Activated naive CD8-positive, alpha-beta T cell (primary cell): ENCODE data around the gene MCTP1.

Source experiments
- H3K27ac Mint-ChIP-seq: one replicate; pipeline ENCODE4 v1.8.0; 2021; ENCODE audit warnings: mixed read lengths
- H3K27me3 Mint-ChIP-seq: one replicate; pipeline ENCODE4 v1.8.0; 2021; ENCODE audit warnings: mixed read lengths
- H3K36me3 Mint-ChIP-seq: one replicate; pipeline ENCODE4 v1.8.0; 2021; ENCODE audit warnings: mixed read lengths
- H3K4me1 Mint-ChIP-seq: one replicate; pipeline ENCODE4 v1.8.0; 2021; ENCODE audit warnings: low read depth, mixed read lengths
- H3K4me3 Mint-ChIP-seq: one replicate; pipeline ENCODE4 v1.8.0; 2021; ENCODE audit warnings: mild to moderate bottlenecking, mixed read lengths
- H3K9me3 Mint-ChIP-seq: one replicate; pipeline ENCODE4 v1.8.0; 2021; ENCODE audit warnings: low read depth, mixed read lengths

The MCTP1 gene

GRCh38 chr5:94885931-94886330 is 399.0 kb downstream of the MCTP1 start:
- Mint-ChIP-seq H3K36me3 (no peaks in the 10 kb centered on the region), H3K9me3 (no peaks in the 10 kb centered on the region), H3K4me3 (no peak overlapping the region), H3K27me3 (no peaks in the 10 kb centered on the region), H3K4me1 (no peaks in the 10 kb centered on the region), H3K27ac (no peak overlapping the region)

- H3K27ac Mint-ChIP-seq = no peak overlapping the region
- H3K4me1 Mint-ChIP-seq = no peaks in the 10 kb centered on the region
- H3K36me3 Mint-ChIP-seq = no peaks in the 10 kb centered on the region
- H3K9me3 Mint-ChIP-seq = no peaks in the 10 kb centered on the region
- H3K27me3 Mint-ChIP-seq = no peaks in the 10 kb centered on the region
- no peak overlapping the region for H3K4me3 Mint-ChIP-seq
Observed at GRCh38 chr5:94884311-94884710, 400.6 kb downstream of the MCTP1 start.

GRCh38 chr5:94872526-94872925 is 412.4 kb downstream of the MCTP1 start:
- Mint-ChIP-seq H3K4me1 (no peaks in the 10 kb centered on the region), H3K27me3 (no peaks in the 10 kb centered on the region), H3K9me3 (no peaks in the 10 kb centered on the region), H3K36me3 (no peaks in the 10 kb centered on the region), H3K27ac (no peak overlapping the region), H3K4me3 (no peak overlapping the region)

GRCh38 chr5:94870511-94871183 is 414.2 kb downstream of the MCTP1 start:
- Mint-ChIP-seq H3K27me3 (no peaks in the 10 kb centered on the region), H3K4me3 (no peak overlapping the region), H3K36me3 (no peaks in the 10 kb centered on the region), H3K27ac (no peak overlapping the region), H3K4me1 (no peaks in the 10 kb centered on the region), H3K9me3 (no peaks in the 10 kb centered on the region)

- H3K4me3 Mint-ChIP-seq = no peak overlapping the region
Observed at GRCh38 chr5:94869921-94870320, 415.0 kb downstream of the MCTP1 start.

GRCh38 chr5:94863951-94864350 is 420.9 kb downstream of the MCTP1 start:
- Mint-ChIP-seq H3K27me3 (no peaks in the 10 kb centered on the region), H3K36me3 (no peaks in the 10 kb centered on the region), H3K4me1 (no peaks in the 10 kb centered on the region), H3K27ac (no peak overlapping the region), H3K4me3 (no peak overlapping the region), H3K9me3 (no peaks in the 10 kb centered on the region)

More at GRCh38 chr5:94869921-94870320, 415.0 kb downstream of the MCTP1 start:
- no peaks in the 10 kb centered on the region for H3K36me3 Mint-ChIP-seq
- no peaks in the 10 kb centered on the region for H3K4me1 Mint-ChIP-seq
- no peaks in the 10 kb centered on the region for H3K9me3 Mint-ChIP-seq
- no peak overlapping the region for H3K27ac Mint-ChIP-seq
- H3K27me3 Mint-ChIP-seq = no peaks in the 10 kb centered on the region

- Mint-ChIP-seq H3K4me3 (no peak overlapping the region), H3K9me3 (no peaks in the 10 kb centered on the region), H3K36me3 (no peaks in the 10 kb centered on the region), H3K27ac (no peak overlapping the region), H3K27me3 (no peaks in the 10 kb centered on the region), H3K4me1 (no peaks in the 10 kb centered on the region)
Observed at GRCh38 chr5:94857111-94857510, 427.8 kb downstream of the MCTP1 start.

- H3K9me3 Mint-ChIP-seq = no peaks in the 10 kb centered on the region
- no peaks in the 10 kb centered on the region for H3K27me3 Mint-ChIP-seq
- no peaks in the 10 kb centered on the region for H3K4me1 Mint-ChIP-seq
- no peak overlapping the region for H3K27ac Mint-ChIP-seq
- H3K4me3 Mint-ChIP-seq = no peak overlapping the region
- no peaks in the 10 kb centered on the region for H3K36me3 Mint-ChIP-seq
Observed at GRCh38 chr5:94856257-94856800, 428.6 kb downstream of the MCTP1 start.

GRCh38 chr5:94855543-94855942 is 429.4 kb downstream of the MCTP1 start:
- H3K4me1 Mint-ChIP-seq = no peaks in the 10 kb centered on the region
- H3K27ac Mint-ChIP-seq = no peak overlapping the region
- H3K27me3 Mint-ChIP-seq = no peaks in the 10 kb centered on the region

GRCh38 chr5:94853120-94853519 is 431.8 kb downstream of the MCTP1 start:
- H3K27me3 Mint-ChIP-seq = no peaks in the 10 kb centered on the region
- H3K4me3 Mint-ChIP-seq = no peak overlapping the region
- no peak overlapping the region for H3K27ac Mint-ChIP-seq
- H3K4me1 Mint-ChIP-seq = peaks cover 4% of the 10 kb centered on the region
- H3K9me3 Mint-ChIP-seq = no peaks in the 10 kb centered on the region
- no peaks in the 10 kb centered on the region for H3K36me3 Mint-ChIP-seq

More at GRCh38 chr5:94855543-94855942, 429.4 kb downstream of the MCTP1 start:
- Mint-ChIP-seq H3K4me3 (no peak overlapping the region), H3K9me3 (no peaks in the 10 kb centered on the region), H3K36me3 (no peaks in the 10 kb centered on the region)

- no peaks in the 10 kb centered on the region for H3K9me3 Mint-ChIP-seq
- no peaks in the 10 kb centered on the region for H3K36me3 Mint-ChIP-seq
- peaks cover 4% of the 10 kb centered on the region for H3K4me1 Mint-ChIP-seq
- no peak overlapping the region for H3K27ac Mint-ChIP-seq
- no peak overlapping the region for H3K4me3 Mint-ChIP-seq
- H3K27me3 Mint-ChIP-seq = no peaks in the 10 kb centered on the region
Observed at GRCh38 chr5:94850960-94851359, 433.9 kb downstream of the MCTP1 start.

- Mint-ChIP-seq H3K4me3 (no peak overlapping the region), H3K27me3 (no peaks in the 10 kb centered on the region), H3K4me1 (peaks cover 4% of the 10 kb centered on the region), H3K9me3 (no peaks in the 10 kb centered on the region), H3K27ac (peak overlapping the region; percentile 22), H3K36me3 (no peaks in the 10 kb centered on the region)
Observed at GRCh38 chr5:94849821-94850736, 434.8 kb downstream of the MCTP1 start.

GRCh38 chr5:94849324-94849723 is 435.6 kb downstream of the MCTP1 start:
- no peaks in the 10 kb centered on the region for H3K27me3 Mint-ChIP-seq
- H3K27ac Mint-ChIP-seq = no peak overlapping the region
- no peaks in the 10 kb centered on the region for H3K9me3 Mint-ChIP-seq
- no peak overlapping the region for H3K4me3 Mint-ChIP-seq
- H3K4me1 Mint-ChIP-seq = peaks cover 4% of the 10 kb centered on the region
- H3K36me3 Mint-ChIP-seq = no peaks in the 10 kb centered on the region

- no peak overlapping the region for H3K27ac Mint-ChIP-seq
- no peaks in the 10 kb centered on the region for H3K27me3 Mint-ChIP-seq
- no peak overlapping the region for H3K4me3 Mint-ChIP-seq
- H3K4me1 Mint-ChIP-seq = peaks cover 4% of the 10 kb centered on the region
- H3K36me3 Mint-ChIP-seq = no peaks in the 10 kb centered on the region
- no peaks in the 10 kb centered on the region for H3K9me3 Mint-ChIP-seq
Observed at GRCh38 chr5:94847726-94848125, 437.2 kb downstream of the MCTP1 start.

- Mint-ChIP-seq H3K4me3 (no peak overlapping the region), H3K27ac (no peak overlapping the region), H3K9me3 (no peaks in the 10 kb centered on the region), H3K4me1 (peaks cover 4% of the 10 kb centered on the region), H3K36me3 (no peaks in the 10 kb centered on the region), H3K27me3 (no peaks in the 10 kb centered on the region)
Observed at GRCh38 chr5:94847019-94847418, 437.9 kb downstream of the MCTP1 start.
